Measurements from ENCODE around the gene FUCA1. TPM values are rescaled to one million over a fixed set of nuclear protein-coding genes. Genes with fewer than 3 reads are reported as not detected.

Gene FUCA1
- total RNA-seq, 1 experiment from 2014 or later = 20.7 TPM

DNA sequence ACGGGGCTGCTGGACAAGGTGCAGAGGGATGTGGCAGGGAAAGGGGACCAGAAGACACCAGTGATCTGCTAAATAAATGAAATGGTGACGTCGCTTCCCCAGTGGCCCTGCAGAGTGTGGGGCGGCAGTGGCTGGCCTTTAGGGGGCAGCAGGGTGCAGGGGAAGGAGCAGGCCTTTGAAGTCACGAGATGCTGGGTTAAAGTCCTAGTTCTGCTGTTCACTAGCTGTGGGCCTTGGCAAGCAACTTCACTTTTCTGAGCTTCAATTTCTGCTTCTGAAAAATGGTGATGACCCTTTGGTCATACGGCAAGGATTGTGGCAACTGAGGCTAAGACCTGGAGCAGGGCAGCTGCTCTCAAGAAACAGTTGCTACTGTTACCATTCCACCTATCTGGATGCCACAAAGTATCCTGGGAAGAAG, 58.3 kb downstream of the FUCA1 start:
- no peaks in the 10 kb centered on the region for H4K20me1 ChIP-seq (ENCODE audit: insufficient read depth)
- no peaks in the 10 kb centered on the region for H3K9me2 ChIP-seq (ENCODE audit: insufficient read depth)
- H3K79me2 ChIP-seq (ENCODE audit: insufficient read depth, low read length) = no peaks in the 10 kb centered on the region
- no peak overlapping the region for H3K9ac ChIP-seq (ENCODE audit: low read length)
- H3K9me3 ChIP-seq (ENCODE audit: control insufficient read depth in 1 of 2, insufficient read depth in 1 of 2, low read depth in 1 of 2, low read length in 2 of 2) = no peaks in the 10 kb centered on the region
- no peak overlapping the region for H3K4me2 ChIP-seq (ENCODE audit: low read length)
- no peaks in the 10 kb centered on the region for H3K27me3 ChIP-seq (ENCODE audit: insufficient read depth, low read length)
- H3K36me3 ChIP-seq (ENCODE audit: control insufficient read depth in 1 of 2, insufficient read depth in 2 of 2, low read length in 2 of 2) = no peaks in the 10 kb centered on the region
- peak; percentile 93 for ATAC-seq
- ChIA-PET CTCF (interaction anchor here (0.8 to 3.2 kb wide), 4 partner anchors 10 to 107 kb away, joined by 3 to 21 read pairs (median 12); partner anchors contain the start of genes HMGCL and PITHD1), RAD21 (ENCODE audit: low non-redundant PET in 1 of 2, low total read pairs in 2 of 2, uncharacterized antibody in 2 of 2, unreplicated experiment in 2 of 2) (interaction anchor here (2.0 to 2.3 kb wide), 2 partner anchors 107 kb away, joined by 5 to 11 read pairs; no protein-coding TSS in a partner anchor), POLR2A (no interaction called here)
- H3K4me3 ChIP-seq (replicated peaks in 1 of 2; ENCODE audit: low read depth in 1 of 2, low read length in 2 of 2) = no peak overlapping the region
- DNase-seq (ENCODE audit: low read depth, low spot score) = peak; percentile 41
- H3K27ac ChIP-seq (ENCODE audit: low read depth, low read length) = no peak overlapping the region
- no TSS peak for BruUV-seq (replicated peaks)
- peaks cover 6 to 15% of the 10 kb centered on the region in 2 experiments; a peak in 2 of 4 replicates for H3K4me1 ChIP-seq (ENCODE audit: control insufficient read depth in 1 of 2, insufficient read depth in 2 of 2, low read length in 2 of 2)
- H2AFZ ChIP-seq (ENCODE audit: low read depth, low read length, poor library complexity, severe bottlenecking) = no peak overlapping the region
- TF ChIP-seq, protein P1, sequence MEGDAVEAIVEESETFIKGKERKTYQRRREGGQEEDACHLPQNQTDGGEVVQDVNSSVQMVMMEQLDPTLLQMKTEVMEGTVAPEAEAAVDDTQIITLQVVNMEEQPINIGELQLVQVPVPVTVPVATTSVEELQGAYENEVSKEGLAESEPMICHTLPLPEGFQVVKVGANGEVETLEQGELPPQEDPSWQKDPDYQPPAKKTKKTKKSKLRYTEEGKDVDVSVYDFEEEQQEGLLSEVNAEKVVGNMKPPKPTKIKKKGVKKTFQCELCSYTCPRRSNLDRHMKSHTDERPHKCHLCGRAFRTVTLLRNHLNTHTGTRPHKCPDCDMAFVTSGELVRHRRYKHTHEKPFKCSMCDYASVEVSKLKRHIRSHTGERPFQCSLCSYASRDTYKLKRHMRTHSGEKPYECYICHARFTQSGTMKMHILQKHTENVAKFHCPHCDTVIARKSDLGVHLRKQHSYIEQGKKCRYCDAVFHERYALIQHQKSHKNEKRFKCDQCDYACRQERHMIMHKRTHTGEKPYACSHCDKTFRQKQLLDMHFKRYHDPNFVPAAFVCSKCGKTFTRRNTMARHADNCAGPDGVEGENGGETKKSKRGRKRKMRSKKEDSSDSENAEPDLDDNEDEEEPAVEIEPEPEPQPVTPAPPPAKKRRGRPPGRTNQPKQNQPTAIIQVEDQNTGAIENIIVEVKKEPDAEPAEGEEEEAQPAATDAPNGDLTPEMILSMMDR (IDR thresholded peaks at IDR 0.05 in 2 of 3, conservative IDR thresholded peaks at IDR 0.05 in 1 of 3; ENCODE audit: borderline replicate concordance in 1 of 3, insufficient read depth in 1 of 3, low read depth in 2 of 3, low read length in 2 of 3) = peak; percentile 77 to 93 (median 88)
- TF ChIP-seq POLR2AphosphoS5 (IDR thresholded peaks at IDR 0.05; ENCODE audit: low read depth, low read length) (peak; percentile 19; the same call in 1 of the 2 replicates), RAD21 (IDR thresholded peaks at IDR 0.05; ENCODE audit: low read depth) (peak; percentile 84), CBX3 (IDR thresholded peaks at IDR 0.05; ENCODE audit: low read depth) (no peak), TCF7L2 (IDR thresholded peaks at IDR 0.05; ENCODE audit: borderline replicate concordance, extremely low read depth, insufficient read depth, insufficient read length) (peak; percentile 98), SIN3A (IDR thresholded peaks at IDR 0.05; ENCODE audit: low read depth) (no peak), EZH2 (IDR thresholded peaks at IDR 0.05) (no peak), YY1 (IDR thresholded peaks at IDR 0.05; ENCODE audit: extremely low read depth, insufficient replicate concordance, low read depth, low read length) (no peak)
- intact Hi-C loops (cut with micrococcal nuclease) = loop anchor here (2.0 kb wide), 1 partner anchor 59 kb away; the partner anchor contains the start of gene FUCA1

Measured in HCT116 (cell line).